H9 (cell line): Measurements from ENCODE around the gene NPM3. TPM values are rescaled to one million over a fixed set of nuclear protein-coding genes. Genes with fewer than 3 reads are reported as not detected.

Experiments used
- DNase-seq: peaks from one replicate; pipeline ENCODE4 v3.0.0-alpha.2; 2017
- H2AFZ ChIP-seq: one replicate; pipeline ENCODE4 v1.6.1; 2013; ENCODE audit warnings: mild to moderate bottlenecking, low read length, control low read depth, moderate library complexity
- H2AK5ac ChIP-seq: 2 replicates; pipeline ENCODE4 v1.6.1; 2013; ENCODE audit warnings: low read length, control low read depth, mixed read lengths; ENCODE audit not compliant: insufficient read length
- H2BK120ac ChIP-seq: one replicate; pipeline ENCODE4 v1.6.1; 2013; ENCODE audit warnings: low read depth, mild to moderate bottlenecking, low read length, control low read depth, inconsistent platforms; ENCODE audit not compliant: poor library complexity, severe bottlenecking
- H2BK12ac ChIP-seq: 2 replicates; pipeline ENCODE4 v1.6.1; 2013; ENCODE audit warnings: low read length, control low read depth, mixed read lengths, low read depth; ENCODE audit not compliant: insufficient read length
- H2BK15ac ChIP-seq: 2 replicates; pipeline ENCODE4 v1.6.1; 2013; ENCODE audit warnings: low read depth, low read length, control low read depth
- H2BK20ac ChIP-seq: one replicate; pipeline ENCODE4 v1.6.1; 2013; ENCODE audit warnings: low read depth, mild to moderate bottlenecking, low read length, control low read depth, inconsistent platforms; ENCODE audit not compliant: poor library complexity, severe bottlenecking
- H2BK5ac ChIP-seq: 2 replicates; pipeline ENCODE4 v1.6.1; 2013; ENCODE audit warnings: low read length, control low read depth, mixed read lengths; ENCODE audit not compliant: insufficient read length
- H3K14ac ChIP-seq: 2 replicates; pipeline ENCODE4 v1.6.1; 2013; ENCODE audit warnings: low read length, control low read depth; ENCODE audit not compliant: insufficient read depth
- H3K18ac ChIP-seq: 2 replicates; pipeline ENCODE4 v1.6.1; 2013; ENCODE audit warnings: low read depth, mild to moderate bottlenecking, mixed read lengths, low read length, control low read depth; ENCODE audit not compliant: insufficient read length
- H3K23ac ChIP-seq: 2 replicates; pipeline ENCODE4 v1.6.1; 2013; ENCODE audit warnings: low read length, control low read depth, mixed read lengths, low read depth; ENCODE audit not compliant: insufficient read length
- H3K23me2 ChIP-seq: 2 replicates; pipeline ENCODE4 v1.6.1; 2013; ENCODE audit warnings: low read depth, mild to moderate bottlenecking, mixed read lengths, low read length, control low read depth; ENCODE audit not compliant: insufficient read length, poor library complexity, severe bottlenecking
- H3K27ac ChIP-seq: 2 replicates; pipeline ENCODE4 v1.5.1; 2013; ENCODE audit warnings: low read length, control low read depth, mixed read lengths, low read depth; ENCODE audit not compliant: insufficient read length
- H3K27me3 ChIP-seq: 2 replicates; pipeline ENCODE4 v1.6.1; 2013; ENCODE audit warnings: low read length, control low read depth, inconsistent platforms; ENCODE audit not compliant: insufficient read depth
- H3K4ac ChIP-seq: 2 replicates; pipeline ENCODE4 v1.6.1; 2013; ENCODE audit warnings: low read depth, mild to moderate bottlenecking, control low read depth, inconsistent platforms, low read length, moderate library complexity
- H3K4me1 ChIP-seq: 2 replicates; pipeline ENCODE4 v1.6.1; 2013; ENCODE audit warnings: low read length, control low read depth, inconsistent platforms; ENCODE audit not compliant: insufficient read depth
- H3K4me2 ChIP-seq: 2 replicates; pipeline ENCODE4 v1.6.1; 2013; ENCODE audit warnings: low read length, control low read depth, mixed read lengths; ENCODE audit not compliant: insufficient read length, insufficient read depth
- H3K56ac ChIP-seq: 2 replicates; pipeline ENCODE4 v1.6.1; 2013; ENCODE audit warnings: low read depth, mild to moderate bottlenecking, mixed read lengths, low read length, control low read depth; ENCODE audit not compliant: insufficient read length
- H3K79me1 ChIP-seq: 2 replicates; pipeline ENCODE4 v1.6.1; 2013; ENCODE audit warnings: low read depth, mild to moderate bottlenecking, moderate library complexity, low read length, control low read depth, inconsistent platforms; ENCODE audit not compliant: insufficient read depth, poor library complexity, severe bottlenecking
- H3K79me2 ChIP-seq: 2 replicates; pipeline ENCODE4 v1.6.1; 2013; ENCODE audit warnings: low read length, control low read depth, inconsistent platforms; ENCODE audit not compliant: insufficient read depth
- H3K9ac ChIP-seq: 2 replicates; pipeline ENCODE4 v1.6.1; 2013; ENCODE audit warnings: low read length, control low read depth, mixed read lengths; ENCODE audit not compliant: insufficient read length; ENCODE audit errors: extremely low read depth
- H3K9me3 ChIP-seq: one replicate; pipeline ENCODE4 v1.6.1; 2013; ENCODE audit warnings: low read depth, low read length, inconsistent platforms; ENCODE audit not compliant: control insufficient read depth
- H3T11ph ChIP-seq: one replicate; pipeline ENCODE4 v1.6.1; 2013; ENCODE audit warnings: mild to moderate bottlenecking, low read length, control low read depth, inconsistent platforms
- H4K20me1 ChIP-seq: one replicate; pipeline ENCODE4 v1.6.1; 2013; ENCODE audit not compliant: control insufficient read depth, insufficient read length, insufficient read depth
- H4K5ac ChIP-seq: 2 replicates; pipeline ENCODE4 v1.6.1; 2013; ENCODE audit warnings: low read depth, mild to moderate bottlenecking, mixed read lengths, low read length, control low read depth; ENCODE audit not compliant: insufficient read length
- H4K8ac ChIP-seq: replicated peaks from 2 replicates; pipeline ENCODE4 v1.6.1; 2013; ENCODE audit warnings: low read length, control low read depth, mixed read lengths, low read depth; ENCODE audit not compliant: insufficient read length
- H4K91ac ChIP-seq: 2 replicates; pipeline ENCODE4 v1.6.1; 2013; ENCODE audit warnings: low read depth, mild to moderate bottlenecking, moderate library complexity, mixed read lengths, low read length, control low read depth; ENCODE audit not compliant: insufficient read length
- H3K27ac Mint-ChIP-seq, 3 experiments: 2 replicates in 2 of 3; 3 replicates in 1 of 3; pipeline ENCODE4 v1.8.0; 2020 to 2021; ENCODE audit warnings: mixed read lengths in 3 of 3, mild to moderate bottlenecking in 1 of 3, moderate library complexity in 1 of 3
- H3K27me3 Mint-ChIP-seq: 2 replicates; pipeline ENCODE4 v1.8.0; 2021; ENCODE audit warnings: low read depth, mild to moderate bottlenecking, moderate library complexity, mixed read lengths
- H3K36me3 Mint-ChIP-seq, 3 experiments: 2 replicates in 2 of 3; 3 replicates in 1 of 3; pipeline ENCODE4 v1.8.0; 2020 to 2021; ENCODE audit warnings: low read depth in 3 of 3, mixed read lengths in 3 of 3; ENCODE audit not compliant: insufficient read depth in 1 of 3
- H3K4me1 Mint-ChIP-seq, 2 experiments: 2 replicates each; pipeline ENCODE4 v1.8.0; 2020; ENCODE audit warnings: mixed read lengths in 2 of 2
- H3K4me3 Mint-ChIP-seq, 2 experiments: 2 replicates in 1 of 2; 3 replicates in 1 of 2; pipeline ENCODE4 v1.8.0; 2020 to 2021; ENCODE audit warnings: mild to moderate bottlenecking in 2 of 2, mixed read lengths in 2 of 2, moderate library complexity in 1 of 2
- H3K9me3 Mint-ChIP-seq, 2 experiments: 2 replicates in 1 of 2; 3 replicates in 1 of 2; pipeline ENCODE4 v1.8.0; 2020; ENCODE audit warnings: mild to moderate bottlenecking in 2 of 2, mixed read lengths in 2 of 2, moderate library complexity in 1 of 2
- CTCF ChIP-seq: fragments of 200-600 bp; sonication (generic); conservative IDR thresholded peaks from 3 replicates; pipeline ENCODE4 v1.8.0; 2021; ENCODE audit warnings: antibody characterized with exemption, mild to moderate bottlenecking
- WGBS: extraction: QIAGEN DNeasy Blood & Tissue Kit; methylation state at CpG from one replicate; pipeline ENCODE4 v1.1.7; 2013; ENCODE audit warnings: missing lambda C conversion rate, low lambda C conversion rate, mixed read lengths; ENCODE audit not compliant: insufficient read length; ENCODE audit errors: extremely low coverage; 5-methylcytosine and 5-hydroxymethylcytosine counted together
- total RNA-seq: library from RNA; stranded (reverse); gene quantifications from 2 replicates; pipeline ENCODE4 v1.2.1, GENCODE V29; 2021

Gene NPM3
- total RNA-seq, 1 experiment from 2014 or later = 133 TPM

GRCh38 chr10:101732096-101732495, 51.1 kb downstream of the NPM3 start:
- Histone ChIP-seq H2AK5ac (no peak overlapping the region), H4K8ac (no peak overlapping the region), H2BK12ac (no peak overlapping the region), H3K79me2 (no peaks in the 10 kb centered on the region), H3K14ac (no peak overlapping the region), H3K9me3 (no peaks in the 10 kb centered on the region), H3K79me1 (no peaks in the 10 kb centered on the region), H4K91ac (no peak overlapping the region), H3T11ph (no peak overlapping the region), H3K9ac (no peak overlapping the region), H3K56ac (no peak overlapping the region), H2BK120ac (no peak overlapping the region), H2BK15ac (no peak overlapping the region), H3K27me3 (no peaks in the 10 kb centered on the region), H3K4me1 (no peaks in the 10 kb centered on the region), H2BK20ac (no peak overlapping the region), H3K4me2 (no peak overlapping the region), H4K5ac (no peak overlapping the region), H3K18ac (no peak overlapping the region), H3K27ac (no peak overlapping the region), H3K23ac (no peak overlapping the region), H4K20me1 (no peaks in the 10 kb centered on the region), H2AFZ (no peak overlapping the region), H3K4ac (no peak overlapping the region), H2BK5ac (no peak overlapping the region), H3K23me2 (no peaks in the 10 kb centered on the region)
- Mint-ChIP-seq H3K4me3 (no peak overlapping the region), H3K27ac (no peak overlapping the region), H3K27me3 (peaks cover 6% of the 10 kb centered on the region), H3K4me1 (peaks cover 0 to 3% of the 10 kb centered on the region in 2 experiments; a peak in 1 of 4 replicates), H3K9me3 (no peaks in the 10 kb centered on the region), H3K36me3 (no peaks in the 10 kb centered on the region)
- TF ChIP-seq CTCF = no peak
- no peak for DNase-seq
- WGBS = no CpG with 5 or more reads among the region's 1 CpG

Other genes starting within 250 kb of the NPM3 start
- gene POLL, start 195.2 kb downstream of the NPM3 start, total RNA-seq = 30.4 and 30.8 TPM in 2 replicates
- gene DPCD, start 195.1 kb downstream of the NPM3 start, total RNA-seq = 20.7 and 21.8 TPM in 2 replicates
- gene FBXW4, start 88.3 kb downstream of the NPM3 start, total RNA-seq = 40.6 and 41.6 TPM in 2 replicates
- 14.3 and 20.2 TPM in 2 replicates for gene FGF8, start 7.3 kb downstream of the NPM3 start, total RNA-seq
- gene OGA, start 35.0 kb upstream of the NPM3 start, total RNA-seq = 120 and 125 TPM in 2 replicates
- 2.6 and 3.0 TPM in 2 replicates for gene KCNIP2, start 60.4 kb upstream of the NPM3 start, total RNA-seq